Measurements from ENCODE around the gene C21orf58. TPM values are rescaled to one million over a fixed set of nuclear protein-coding genes. Genes with fewer than 3 reads are reported as not detected.

C21orf58 gene
- total RNA-seq, 2 experiments from 2014 or later, result 25.8 to 28.1 TPM

DNA sequence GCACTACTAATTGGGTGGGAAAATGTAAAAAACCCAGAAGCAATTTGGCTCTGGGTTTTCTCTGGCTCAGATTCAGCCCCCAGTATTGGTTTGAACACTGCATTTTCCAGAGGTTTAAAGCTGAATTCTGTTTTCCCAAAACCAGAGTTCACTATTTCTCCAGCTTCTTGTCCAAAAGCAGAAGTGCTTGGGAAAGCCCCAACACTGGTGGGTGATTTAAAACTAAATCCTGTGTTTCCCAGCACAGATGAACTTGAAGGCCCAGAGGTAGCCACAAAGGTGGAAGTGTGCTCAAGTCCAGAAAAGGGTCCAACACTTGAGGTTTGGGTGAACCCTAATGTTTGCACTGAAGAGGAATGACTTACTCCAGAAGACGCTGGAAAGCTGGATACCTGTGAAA is 38.9 kb downstream of the C21orf58 start:
- Mint-ChIP-seq H3K27ac (no peak overlapping the region), H3K4me3 (peak overlapping the region; percentile 85), H3K36me3 (peaks cover 36% of the 10 kb centered on the region), H3K9me3 (no peaks in the 10 kb centered on the region), H3K27me3 (no peaks in the 10 kb centered on the region), H3K4me1 (ENCODE audit: low read depth) (peaks cover 50% of the 10 kb centered on the region)
- POLR2A ChIA-PET, result interaction anchor here (0.8 to 1.8 kb wide), 3 partner anchors 12 to 57 kb away, joined by 3 to 8 read pairs (median 5); partner anchors contain the start of gene C21orf58
- no peak for DNase-seq
- intact Hi-C loops (cut with micrococcal nuclease), result loop anchor here (5.0 to 10.0 kb wide), 2 partner anchors 32 to 170 kb away; partner anchors contain the start of gene DIP2A
- CTCF ChIA-PET, result interaction anchor here (1.8 to 2.8 kb wide), 2 partner anchors 38 to 41 kb away, joined by 6 to 9 read pairs; a partner anchor contains a TSS

DNA sequence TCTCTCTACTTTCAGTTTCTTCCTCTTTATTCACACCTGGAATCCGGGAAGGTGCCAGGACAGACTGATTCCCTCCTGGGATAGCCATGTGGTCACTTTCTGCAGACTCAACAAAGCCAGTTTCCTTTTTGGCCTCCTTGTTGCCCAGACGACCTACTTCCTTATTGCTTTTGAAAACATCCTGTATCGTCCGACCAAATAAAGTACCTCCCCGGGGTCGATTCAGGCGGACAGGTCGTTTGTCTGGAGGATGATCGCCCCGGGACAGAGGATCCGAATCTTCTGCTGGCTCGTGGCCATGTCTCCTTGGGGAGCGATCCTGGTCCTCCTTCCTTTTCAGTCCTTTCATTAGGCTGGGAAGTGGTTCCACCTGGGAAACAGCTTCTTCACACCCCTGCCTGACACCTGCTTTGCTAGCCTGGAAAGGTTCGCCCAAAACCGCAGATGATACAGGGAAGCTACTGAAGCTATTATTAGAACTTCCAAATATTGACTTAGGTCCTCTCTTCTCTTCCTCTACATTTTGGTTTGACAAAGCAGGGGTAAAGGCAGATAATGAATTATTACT is 39.5 kb downstream of the C21orf58 start:
- Mint-ChIP-seq H3K4me3 (peak overlapping the region; percentile 58), H3K27ac (no peak overlapping the region), H3K27me3 (no peaks in the 10 kb centered on the region), H3K9me3 (no peaks in the 10 kb centered on the region), H3K36me3 (peaks cover 41% of the 10 kb centered on the region), H3K4me1 (ENCODE audit: low read depth) (peaks cover 47% of the 10 kb centered on the region)
- DNase-seq, result no peak
- ChIA-PET CTCF (interaction anchor here (1.4 to 2.8 kb wide), 2 partner anchors 41 to 141 kb away, joined by 5 to 6 read pairs; a partner anchor contains a TSS), POLR2A (interaction anchor here (0.8 kb wide), 1 partner anchor 57 kb away, joined by 3 read pairs; no protein-coding TSS in a partner anchor)
- intact Hi-C loops (cut with micrococcal nuclease), result loop anchor here (10.0 kb wide), 1 partner anchor 171 kb away; the partner anchor contains the start of gene DIP2A

DNA sequence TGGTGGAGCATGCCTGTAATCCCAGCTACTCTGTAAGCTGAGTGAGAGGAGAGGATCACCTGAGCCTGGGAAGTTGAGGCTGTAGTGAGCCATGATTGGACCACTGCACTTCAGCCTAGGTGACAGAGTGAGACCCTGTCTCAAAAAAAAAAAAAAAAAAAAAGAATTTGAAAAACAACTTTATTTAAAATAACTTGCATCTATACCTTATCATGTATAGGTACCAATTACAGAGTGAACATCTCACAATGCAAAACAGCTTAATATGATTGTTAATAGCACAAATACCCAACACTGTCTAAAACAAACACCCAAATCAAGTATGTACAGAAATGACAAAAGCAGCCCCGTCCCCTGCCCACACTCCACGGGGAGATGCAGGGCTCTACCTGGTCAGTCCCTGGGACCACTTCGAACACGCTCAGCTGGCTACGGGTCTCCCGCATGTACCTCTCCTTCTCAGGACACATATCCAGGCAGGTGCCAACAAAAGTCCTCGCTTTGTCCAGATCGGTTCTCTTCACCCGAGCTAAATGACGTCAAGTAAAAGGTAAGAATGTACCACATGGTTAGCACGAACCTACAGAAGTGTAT is 48.8 kb downstream of the C21orf58 start:
- peaks cover 37% of the 10 kb centered on the region for H3K36me3 Mint-ChIP-seq
- H3K9me3 Mint-ChIP-seq, result no peaks in the 10 kb centered on the region
- ChIA-PET POLR2A (interaction anchor here (0.9 to 1.0 kb wide), 2 partner anchors 11 to 30 kb away, joined by 3 to 4 read pairs; partner anchors contain the start of gene YBEY), CTCF (no interaction called here)
- H3K27me3 Mint-ChIP-seq, result no peaks in the 10 kb centered on the region
- no peak overlapping the region for H3K4me3 Mint-ChIP-seq
- no peak overlapping the region for H3K27ac Mint-ChIP-seq
- H3K4me1 Mint-ChIP-seq (ENCODE audit: low read depth), result no peaks in the 10 kb centered on the region
- intact Hi-C loops (cut with micrococcal nuclease), result no loop called here
- no peak for DNase-seq

- intact Hi-C loops (cut with micrococcal nuclease), result no loop called here
- no peak for DNase-seq
- Mint-ChIP-seq H3K36me3 (peaks cover 29% of the 10 kb centered on the region), H3K4me3 (no peak overlapping the region), H3K4me1 (ENCODE audit: low read depth) (no peaks in the 10 kb centered on the region), H3K9me3 (no peaks in the 10 kb centered on the region), H3K27ac (no peak overlapping the region), H3K27me3 (no peaks in the 10 kb centered on the region)
- ChIA-PET POLR2A (no interaction called here), CTCF (no interaction called here)
Measured at GRCh38 chr21:46273341-46273740, 50.3 kb downstream of the C21orf58 start.

GRCh38 chr21:46269466-46269865 is 54.2 kb downstream of the C21orf58 start:
- Mint-ChIP-seq H3K4me3 (no peak overlapping the region), H3K4me1 (ENCODE audit: low read depth) (no peaks in the 10 kb centered on the region), H3K36me3 (peaks cover 39% of the 10 kb centered on the region), H3K9me3 (no peaks in the 10 kb centered on the region), H3K27ac (no peak overlapping the region), H3K27me3 (no peaks in the 10 kb centered on the region)
- intact Hi-C loops (cut with micrococcal nuclease), result no loop called here
- POLR2A ChIA-PET, result no interaction called here
- no peak for DNase-seq
- CTCF ChIA-PET, result no interaction called here

DNA sequence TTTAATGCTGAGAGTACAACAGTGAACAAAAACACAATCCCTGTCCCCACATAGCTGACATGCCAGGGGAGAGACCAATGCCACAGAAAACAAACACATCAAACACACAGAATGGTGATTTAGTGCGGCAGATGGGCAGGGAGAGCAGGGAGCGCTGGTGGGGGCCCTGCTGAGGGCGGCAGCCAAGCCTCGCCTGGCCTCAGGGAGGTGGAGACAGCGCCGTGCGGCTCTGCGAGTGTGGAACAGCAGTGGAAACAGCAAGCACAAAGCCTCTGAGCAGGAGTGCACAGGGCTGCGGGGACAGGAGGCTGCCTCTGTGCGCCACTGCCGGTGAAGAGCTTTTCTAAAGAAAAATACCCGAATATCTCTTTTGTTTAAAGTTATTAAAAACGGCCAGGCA is 55.3 kb downstream of the C21orf58 start:
- no peak for DNase-seq
- H3K27me3 Mint-ChIP-seq, result no peaks in the 10 kb centered on the region
- CTCF ChIA-PET, result interaction anchor here (0.6 to 0.8 kb wide), 4 partner anchors 9 to 125 kb away, joined by 3 read pairs; no protein-coding TSS in a partner anchor
- H3K4me1 Mint-ChIP-seq (ENCODE audit: low read depth), result no peaks in the 10 kb centered on the region
- POLR2A ChIA-PET, result no interaction called here
- H3K4me3 Mint-ChIP-seq, result no peak overlapping the region
- intact Hi-C loops (cut with micrococcal nuclease), result no loop called here
- H3K36me3 Mint-ChIP-seq, result peaks cover 37% of the 10 kb centered on the region
- H3K27ac Mint-ChIP-seq, result no peak overlapping the region
- no peaks in the 10 kb centered on the region for H3K9me3 Mint-ChIP-seq

GRCh38 chr21:46266946-46267345 is 56.7 kb downstream of the C21orf58 start:
- intact Hi-C loops (cut with micrococcal nuclease), result no loop called here
- no peak for DNase-seq
- H3K9me3 Mint-ChIP-seq, result no peaks in the 10 kb centered on the region
- peaks cover 32% of the 10 kb centered on the region for H3K36me3 Mint-ChIP-seq
- H3K4me1 Mint-ChIP-seq (ENCODE audit: low read depth), result no peaks in the 10 kb centered on the region
- H3K4me3 Mint-ChIP-seq, result no peak overlapping the region
- H3K27ac Mint-ChIP-seq, result no peak overlapping the region
- H3K27me3 Mint-ChIP-seq, result no peaks in the 10 kb centered on the region
- ChIA-PET CTCF (no interaction called here), POLR2A (interaction anchor here (0.5 kb wide), 1 partner anchor 24 kb away, joined by 3 read pairs; no protein-coding TSS in a partner anchor)

GRCh38 chr21:46265736-46266525 is 57.7 kb downstream of the C21orf58 start:
- intact Hi-C loops (cut with micrococcal nuclease), result no loop called here
- POLR2A ChIA-PET, result no interaction called here

GRCh38 chr21:46264690-46265144 is 59.0 kb downstream of the C21orf58 start:
- no peak for DNase-seq
- Mint-ChIP-seq H3K27me3 (no peaks in the 10 kb centered on the region), H3K9me3 (no peaks in the 10 kb centered on the region), H3K27ac (no peak overlapping the region), H3K4me1 (ENCODE audit: low read depth) (no peaks in the 10 kb centered on the region), H3K4me3 (no peak overlapping the region), H3K36me3 (peaks cover 39% of the 10 kb centered on the region)
- ChIA-PET POLR2A (no interaction called here), CTCF (no interaction called here)
- intact Hi-C loops (cut with micrococcal nuclease), result no loop called here

More at GRCh38 chr21:46265736-46266525, 57.7 kb downstream of the C21orf58 start:
- Mint-ChIP-seq H3K27me3 (no peaks in the 10 kb centered on the region), H3K36me3 (peaks cover 34% of the 10 kb centered on the region), H3K4me1 (ENCODE audit: low read depth) (no peaks in the 10 kb centered on the region), H3K9me3 (no peaks in the 10 kb centered on the region), H3K27ac (no peak overlapping the region), H3K4me3 (no peak overlapping the region)
- no peak for DNase-seq
- CTCF ChIA-PET, result interaction anchor here (0.5 kb wide), 1 partner anchor 13 kb away, joined by 3 read pairs; no protein-coding TSS in a partner anchor

DNA sequence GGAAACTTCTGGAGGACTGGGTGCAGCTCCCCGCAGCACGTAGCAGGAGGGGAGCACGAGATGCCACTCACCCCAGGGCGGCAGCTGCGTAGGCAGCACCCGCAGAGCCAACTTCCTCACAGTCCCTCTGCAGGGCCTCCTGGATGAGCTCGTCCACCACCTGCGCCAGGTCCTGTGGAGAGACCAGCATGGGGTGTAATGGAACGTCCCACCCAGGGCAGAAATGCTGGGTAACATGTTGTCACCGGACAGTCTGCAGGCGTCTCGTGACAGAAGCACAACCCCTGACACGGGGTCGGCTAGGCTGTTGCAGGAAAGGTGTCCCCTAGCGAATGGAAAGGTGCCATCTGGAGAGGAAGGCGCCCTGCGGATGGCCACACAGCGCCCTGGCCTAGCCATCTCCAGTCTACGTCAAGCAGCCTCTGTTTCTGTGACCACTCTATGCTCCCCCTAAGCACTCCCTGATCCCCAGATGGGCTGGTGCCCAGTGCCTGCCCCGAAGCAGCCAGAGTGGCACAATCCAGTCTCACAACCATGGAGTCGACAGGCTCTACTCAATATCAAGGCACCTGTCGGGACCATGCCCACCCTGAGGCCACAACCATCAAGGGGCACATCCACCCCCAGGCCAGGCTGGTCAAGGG is 59.5 kb downstream of the C21orf58 start:
- no peak overlapping the region for H3K27ac Mint-ChIP-seq
- CTCF ChIA-PET, result no interaction called here
- intact Hi-C loops (cut with micrococcal nuclease), result no loop called here
- no peak for DNase-seq
- H3K27me3 Mint-ChIP-seq, result no peaks in the 10 kb centered on the region
- H3K36me3 Mint-ChIP-seq, result peaks cover 39% of the 10 kb centered on the region
- no peak overlapping the region for H3K4me3 Mint-ChIP-seq
- no peaks in the 10 kb centered on the region for H3K9me3 Mint-ChIP-seq
- H3K4me1 Mint-ChIP-seq (ENCODE audit: low read depth), result no peaks in the 10 kb centered on the region
- POLR2A ChIA-PET, result no interaction called here

DNA sequence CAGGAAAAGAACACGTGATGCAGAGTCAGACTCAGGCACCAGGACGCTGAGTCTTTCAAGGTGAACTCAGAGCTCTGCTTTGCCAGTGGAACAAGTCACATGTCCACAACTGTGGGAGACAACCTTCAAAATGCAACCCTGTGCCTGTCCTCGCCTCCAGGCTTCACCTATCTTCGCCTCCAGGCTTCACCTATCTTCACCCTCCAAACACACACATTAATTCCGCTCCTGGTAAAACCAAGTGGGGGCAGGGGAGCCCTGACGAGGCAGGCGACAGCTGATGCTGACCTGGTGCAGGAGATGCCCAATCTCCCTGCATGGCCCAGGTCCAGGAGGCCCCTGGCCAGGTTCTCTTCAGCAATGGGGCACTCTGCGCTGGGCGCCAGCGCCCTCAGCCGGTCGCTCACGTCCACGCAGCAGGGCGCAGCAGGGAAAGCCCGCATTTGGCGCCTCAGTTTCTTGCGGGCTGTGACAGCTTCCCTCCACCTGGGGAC is 67.1 kb downstream of the C21orf58 start:
- DNase-seq, result no peak
- intact Hi-C loops (cut with micrococcal nuclease), result no loop called here
- CTCF ChIA-PET, result no interaction called here
- Mint-ChIP-seq H3K27ac (no peak overlapping the region), H3K27me3 (no peaks in the 10 kb centered on the region), H3K4me1 (ENCODE audit: low read depth) (peaks cover 20% of the 10 kb centered on the region), H3K4me3 (no peak overlapping the region), H3K9me3 (no peaks in the 10 kb centered on the region), H3K36me3 (peaks cover 59% of the 10 kb centered on the region)
- POLR2A ChIA-PET, result no interaction called here
